NCI-H82 (cell line): ENCODE results near the gene LARP1B.
"Not testable (repeated sequence)": the region's sequence is repeated elsewhere in the genome, so short reads cannot be mapped to it uniquely, and the experiment has no call there.

Experiments used
- DNase-seq: peaks from one replicate; lab custom pipeline; 2025; lab: John Stamatoyannopoulos, UW

Gene LARP1B

GRCh38 chr4:128225148-128225547, 164.0 kb downstream of the LARP1B start:
- peak; percentile 93 for DNase-seq

GRCh38 chr4:128227991-128228571, 167.0 kb downstream of the LARP1B start:
- peak; percentile 88 for DNase-seq

GRCh38 chr4:128228845-128229795, 168.0 kb downstream of the LARP1B start:
- peak; percentile 98 for DNase-seq

- no peak for DNase-seq
These were observed 171.6 kb downstream of the LARP1B start for GRCh38 chr4:128232719-128233118.

GRCh38 chr4:128234836-128235235, 173.7 kb downstream of the LARP1B start:
- DNase-seq: no peak

- no peak for DNase-seq
These were observed 179.9 kb downstream of the LARP1B start for GRCh38 chr4:128241019-128241418.

GRCh38 chr4:128241425-128241913, 180.4 kb downstream of the LARP1B start:
- no peak for DNase-seq

GRCh38 chr4:128241981-128242380, 180.9 kb downstream of the LARP1B start:
- no peak for DNase-seq

- DNase-seq: no peak
These were observed 181.5 kb downstream of the LARP1B start for GRCh38 chr4:128242601-128243000.

GRCh38 chr4:128244379-128244778, 183.3 kb downstream of the LARP1B start:
- DNase-seq: no peak

- not testable (repeated sequence) for DNase-seq
These were observed 184.3 kb downstream of the LARP1B start for GRCh38 chr4:128245391-128245790.

- no peak for DNase-seq
These were observed 186.8 kb downstream of the LARP1B start for GRCh38 chr4:128247906-128248305.

GRCh38 chr4:128249787-128250668, 188.9 kb downstream of the LARP1B start:
- peak; percentile 22 for DNase-seq

GRCh38 chr4:128255906-128256305, 194.8 kb downstream of the LARP1B start:
- no peak for DNase-seq

GRCh38 chr4:128256539-128256938, 195.4 kb downstream of the LARP1B start:
- DNase-seq: no peak

- DNase-seq: not testable (repeated sequence)
These were observed 197.1 kb downstream of the LARP1B start for GRCh38 chr4:128258166-128258565.

GRCh38 chr4:128259889-128260288, 198.8 kb downstream of the LARP1B start:
- DNase-seq: not testable (repeated sequence)
